Common myeloid progenitor, CD34-positive (primary cell): ENCODE data around the gene CNTN6. TPM values are rescaled to one million over a fixed set of nuclear protein-coding genes. Genes with fewer than 3 reads are reported as not detected.

ENCODE experiments used
- CTCF ChIA-PET: fragments of 350-600 bp; sonication (Branson Sonifier 250); formaldehyde crosslinking; loops from one replicate; lab custom pipeline; 2021; ENCODE audit warnings: antibody characterized with exemption; lab: Charles Lee
- POLR2A ChIA-PET: fragments of 350-600 bp; sonication (Branson Sonifier 250); formaldehyde crosslinking; loops from one replicate; lab custom pipeline; 2021; ENCODE audit warnings: antibody characterized with exemption; lab: Charles Lee
- DNase-seq, 3 donors: peaks; one replicate each; pipeline versions ENCODE4 v3.0.0 to v3.0.0-alpha.2; 2013
- H3K27ac ChIP-seq, 2 experiments: 1 replicate in 1 of 2; 2 replicates in 1 of 2; pipeline ENCODE4 v1.7.0; 2013; ENCODE audit warnings: inconsistent platforms in 2 of 2, low read length in 2 of 2, mild to moderate bottlenecking in 2 of 2, low read depth in 1 of 2, moderate library complexity in 1 of 2; ENCODE audit not compliant: severe bottlenecking in 2 of 2, insufficient read depth in 1 of 2, poor library complexity in 1 of 2
- H3K27me3 ChIP-seq, 5 experiments: replicated peaks in 2 of 5; 1 replicate in 3 of 5; 2 replicates in 2 of 5; pipeline versions ENCODE4 v1.6.1 to v1.7.0; 2013; ENCODE audit warnings: low read length in 4 of 5, mild to moderate bottlenecking in 2 of 5, moderate library complexity in 2 of 5, inconsistent platforms in 1 of 5; ENCODE audit not compliant: insufficient read depth in 5 of 5, control insufficient read depth in 4 of 5
- H3K36me3 ChIP-seq, 4 experiments: 1 replicate in 2 of 4; 2 replicates in 2 of 4; pipeline versions ENCODE4 v1.6.1 to v1.7.0; 2013; ENCODE audit warnings: low read length in 3 of 4, control low read depth in 1 of 4, mild to moderate bottlenecking in 1 of 4; ENCODE audit not compliant: control insufficient read depth in 4 of 4, insufficient read depth in 4 of 4
- H3K4me1 ChIP-seq, 4 experiments: 1 replicate in 3 of 4; 2 replicates in 1 of 4; pipeline versions ENCODE4 v1.6.1 to v1.7.1; 2013; ENCODE audit warnings: low read length in 3 of 4, mild to moderate bottlenecking in 3 of 4, control low read depth in 1 of 4, inconsistent platforms in 1 of 4, moderate library complexity in 1 of 4; ENCODE audit not compliant: control insufficient read depth in 4 of 4, insufficient read depth in 4 of 4; ENCODE audit errors: control extremely low read depth in 1 of 4
- H3K4me3 ChIP-seq, 7 experiments: 1 replicate in 4 of 7; 2 replicates in 3 of 7; pipeline versions ENCODE4 v1.5.1 to v1.7.0; 2013; ENCODE audit warnings: mild to moderate bottlenecking in 7 of 7, low read length in 6 of 7, moderate library complexity in 6 of 7, inconsistent platforms in 2 of 7, low read depth in 2 of 7, control low read depth in 1 of 7; ENCODE audit not compliant: insufficient read depth in 4 of 7, control insufficient read depth in 1 of 7; ENCODE audit errors: extremely low read depth in 1 of 7
- H3K9me3 ChIP-seq, 5 experiments: 1 replicate in 4 of 5; 2 replicates in 1 of 5; pipeline versions ENCODE4 v1.6.1 to v1.7.1; 2013; ENCODE audit warnings: low read length in 4 of 5, mild to moderate bottlenecking in 2 of 5, inconsistent platforms in 1 of 5, low read depth in 1 of 5, moderate library complexity in 1 of 5; ENCODE audit not compliant: control insufficient read depth in 4 of 5, insufficient read depth in 2 of 5; ENCODE audit errors: control extremely low read depth in 1 of 5
- WGBS: methylation state at CpG from one replicate; pipeline ENCODE4 v1.1.5; 2013; ENCODE audit not compliant: insufficient coverage; 5-methylcytosine and 5-hydroxymethylcytosine counted together
- polyA plus RNA-seq: library from polyadenylated mRNA; unstranded; fragments of 120-200 nt; gene quantifications from one replicate; pipeline ENCODE4 v1.2.1, GENCODE V29; 2013

Gene CNTN6
- not detected for polyA plus RNA-seq

- H3K27ac ChIP-seq = no peak within 1 kb of the TSS
- H3K4me1 ChIP-seq = no peaks in the 10 kb centered on the region
- H3K36me3 ChIP-seq = no peaks in the 10 kb centered on the region
- no peak within 1 kb of the TSS for H3K4me3 ChIP-seq
- 96% methylated on average over 7 of the region's 7 CpGs for WGBS
- no peaks in the 10 kb centered on the region for H3K9me3 ChIP-seq
- CTCF ChIA-PET = no interaction called here
- no peaks in the 10 kb centered on the region for H3K27me3 ChIP-seq
- DNase-seq = no peak
- POLR2A ChIA-PET = no interaction called here
Measured at GRCh38 chr3:1092771-1093170, at the start of gene CNTN6. TSS of gene CNTN6 (plus strand) at chr3:1093024. CDS start at chr3:1148009, 54,985 bp downstream.

GRCh38 chr3:1048558-1048957 lies 44.3 kb upstream of the CNTN6 start:
- ChIA-PET CTCF (no interaction called here), POLR2A (no interaction called here)
- no peaks in the 10 kb centered on the region for H3K27me3 ChIP-seq
- no peak overlapping the region for H3K4me3 ChIP-seq
- H3K27ac ChIP-seq = no peak overlapping the region
- DNase-seq = no peak
- H3K36me3 ChIP-seq = no peaks in the 10 kb centered on the region
- WGBS = no CpG with 5 or more reads among the region's 2 CpGs
- no peaks in the 10 kb centered on the region for H3K4me1 ChIP-seq
- peaks cover 0 to 6% (median 1%) of the 10 kb centered on the region in 5 experiments for H3K9me3 ChIP-seq

DNA sequence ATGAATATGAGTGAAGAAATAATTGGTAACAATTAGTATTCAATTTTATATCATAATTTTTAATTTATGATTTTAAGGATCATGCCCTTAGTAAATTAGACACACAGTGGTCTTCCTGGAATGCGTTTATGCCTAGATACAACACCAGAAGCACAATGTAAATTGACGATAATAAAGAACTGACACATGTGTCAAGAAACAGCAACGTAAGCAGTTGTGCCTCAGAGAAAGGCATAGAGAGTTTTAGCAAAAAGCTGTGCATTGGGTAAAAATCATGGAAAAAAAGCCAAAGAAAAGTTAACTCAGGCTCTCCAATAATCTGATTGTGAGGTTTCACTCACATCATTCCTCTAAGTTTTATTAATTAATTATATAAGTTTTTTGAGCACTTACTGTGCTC lies 37.0 kb upstream of the CNTN6 start:
- H3K36me3 ChIP-seq = no peaks in the 10 kb centered on the region
- CTCF ChIA-PET = no interaction called here
- no peak overlapping the region for H3K27ac ChIP-seq
- H3K27me3 ChIP-seq = no peaks in the 10 kb centered on the region
- no peaks in the 10 kb centered on the region for H3K9me3 ChIP-seq
- no peak for DNase-seq
- WGBS = 81% methylated on average over 3 of the region's 3 CpGs
- H3K4me3 ChIP-seq = no peak overlapping the region
- H3K4me1 ChIP-seq = peaks cover 0 to 3% (median 1%) of the 10 kb centered on the region in 4 experiments
- POLR2A ChIA-PET = no interaction called here

DNA sequence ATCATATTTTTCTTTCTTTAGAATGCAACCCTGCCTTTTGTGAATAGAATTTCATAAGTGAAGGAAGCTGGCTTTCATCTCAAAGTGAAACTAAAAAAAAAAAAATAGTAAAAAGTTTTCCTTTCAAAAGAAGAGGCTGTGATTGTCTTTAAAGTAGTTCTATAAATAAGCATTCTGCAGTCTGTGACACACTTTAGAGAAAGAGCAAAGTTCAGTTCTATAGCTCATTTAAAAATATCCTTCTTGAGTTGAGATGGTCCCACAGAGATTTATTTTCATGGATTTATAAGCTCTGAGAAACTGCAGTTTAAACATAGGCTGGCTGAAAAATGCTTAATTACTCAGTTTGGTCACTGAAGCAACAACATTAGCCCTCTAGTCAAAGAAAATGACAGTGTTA lies 36.1 kb upstream of the CNTN6 start:
- Histone ChIP-seq H3K36me3 (no peaks in the 10 kb centered on the region), H3K27me3 (no peaks in the 10 kb centered on the region), H3K4me1 (peaks cover 0 to 3% (median 1%) of the 10 kb centered on the region in 4 experiments), H3K27ac (no peak overlapping the region), H3K4me3 (no peak overlapping the region), H3K9me3 (no peaks in the 10 kb centered on the region)
- ChIA-PET CTCF (no interaction called here), POLR2A (no interaction called here)
- no peak for DNase-seq

DNA sequence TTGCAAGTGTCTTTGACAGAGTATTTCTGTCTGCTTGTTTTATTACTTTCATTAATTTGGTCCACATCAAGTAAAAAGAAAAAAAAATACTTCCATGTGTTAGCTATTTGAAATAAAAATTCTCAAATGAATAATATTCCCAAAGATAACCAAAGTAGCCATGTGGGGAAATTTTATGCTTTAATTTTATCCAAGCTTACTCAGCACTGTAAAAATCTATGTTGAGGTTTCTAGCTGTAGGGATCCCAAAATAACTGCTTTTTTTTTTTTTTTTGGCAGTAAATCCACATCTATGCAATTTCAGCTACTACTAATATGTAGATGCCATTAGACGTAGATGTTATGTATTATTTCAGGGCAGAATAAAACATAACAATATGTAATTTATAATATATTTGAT lies 35.4 kb upstream of the CNTN6 start:
- H3K9me3 ChIP-seq = no peaks in the 10 kb centered on the region
- H3K4me1 ChIP-seq = peaks cover 0 to 3% (median 1%) of the 10 kb centered on the region in 4 experiments
- no peaks in the 10 kb centered on the region for H3K27me3 ChIP-seq
- POLR2A ChIA-PET = no interaction called here
- no peaks in the 10 kb centered on the region for H3K36me3 ChIP-seq
- no peak for DNase-seq
- CTCF ChIA-PET = no interaction called here
- no peak overlapping the region for H3K27ac ChIP-seq
- no CpG with 5 or more reads among the region's 1 CpG for WGBS
- H3K4me3 ChIP-seq = no peak overlapping the region

DNA sequence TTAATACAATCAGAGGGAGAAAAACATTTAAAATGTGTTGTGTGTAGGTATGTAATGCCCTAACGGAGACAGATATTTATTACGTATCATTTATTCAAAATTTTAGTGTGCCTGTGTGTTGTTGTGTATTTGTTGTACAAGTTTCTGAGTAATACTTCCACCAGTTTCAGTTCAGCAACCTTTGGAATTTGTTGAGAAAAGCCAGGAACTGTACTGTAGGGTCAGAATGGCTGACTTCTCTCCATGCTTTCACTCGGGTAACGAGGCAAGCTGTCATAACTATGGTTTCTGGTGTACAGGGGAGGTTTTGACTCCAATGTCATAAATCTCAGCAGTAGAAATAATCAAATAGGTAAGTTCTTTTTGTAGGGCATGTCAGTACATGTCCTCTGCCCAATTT lies 23.8 kb upstream of the CNTN6 start:
- Histone ChIP-seq H3K27me3 (no peaks in the 10 kb centered on the region), H3K4me3 (no peak overlapping the region), H3K27ac (no peak overlapping the region), H3K4me1 (no peaks in the 10 kb centered on the region), H3K9me3 (no peaks in the 10 kb centered on the region), H3K36me3 (no peaks in the 10 kb centered on the region)
- CTCF ChIA-PET = no interaction called here
- POLR2A ChIA-PET = no interaction called here
- DNase-seq = no peak
- WGBS = 100% methylated on average over 3 of the region's 4 CpGs

- no peak for DNase-seq
- Histone ChIP-seq H3K27ac (no peak overlapping the region), H3K4me3 (no peak overlapping the region), H3K9me3 (no peaks in the 10 kb centered on the region), H3K36me3 (no peaks in the 10 kb centered on the region), H3K27me3 (no peaks in the 10 kb centered on the region), H3K4me1 (no peaks in the 10 kb centered on the region)
- CTCF ChIA-PET = no interaction called here
- POLR2A ChIA-PET = no interaction called here
- 97% methylated on average over 3 of the region's 5 CpGs for WGBS
Measured at GRCh38 chr3:1072041-1072440, 20.8 kb upstream of the CNTN6 start.
